Measurements from ENCODE around the gene SMTNL2.

DNA sequence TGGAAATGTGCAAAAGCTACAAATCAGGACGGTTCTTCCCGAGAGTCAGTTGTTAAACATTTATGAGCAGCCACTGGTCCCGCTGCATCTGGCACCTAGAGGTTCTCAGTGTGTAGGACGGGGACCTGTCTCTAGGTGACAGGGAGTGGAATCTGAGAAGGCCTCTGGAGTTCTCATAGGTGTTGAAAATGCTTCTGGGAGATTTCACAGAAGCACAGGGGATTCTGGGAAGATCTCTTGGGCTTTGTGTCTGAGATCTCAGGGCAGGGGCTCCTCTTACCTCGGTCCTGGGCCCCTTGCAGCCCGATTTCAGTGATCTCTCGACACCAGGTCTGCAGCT, 48.2 kb downstream of the SMTNL2 start:
- TF ChIP-seq, protein P1, sequence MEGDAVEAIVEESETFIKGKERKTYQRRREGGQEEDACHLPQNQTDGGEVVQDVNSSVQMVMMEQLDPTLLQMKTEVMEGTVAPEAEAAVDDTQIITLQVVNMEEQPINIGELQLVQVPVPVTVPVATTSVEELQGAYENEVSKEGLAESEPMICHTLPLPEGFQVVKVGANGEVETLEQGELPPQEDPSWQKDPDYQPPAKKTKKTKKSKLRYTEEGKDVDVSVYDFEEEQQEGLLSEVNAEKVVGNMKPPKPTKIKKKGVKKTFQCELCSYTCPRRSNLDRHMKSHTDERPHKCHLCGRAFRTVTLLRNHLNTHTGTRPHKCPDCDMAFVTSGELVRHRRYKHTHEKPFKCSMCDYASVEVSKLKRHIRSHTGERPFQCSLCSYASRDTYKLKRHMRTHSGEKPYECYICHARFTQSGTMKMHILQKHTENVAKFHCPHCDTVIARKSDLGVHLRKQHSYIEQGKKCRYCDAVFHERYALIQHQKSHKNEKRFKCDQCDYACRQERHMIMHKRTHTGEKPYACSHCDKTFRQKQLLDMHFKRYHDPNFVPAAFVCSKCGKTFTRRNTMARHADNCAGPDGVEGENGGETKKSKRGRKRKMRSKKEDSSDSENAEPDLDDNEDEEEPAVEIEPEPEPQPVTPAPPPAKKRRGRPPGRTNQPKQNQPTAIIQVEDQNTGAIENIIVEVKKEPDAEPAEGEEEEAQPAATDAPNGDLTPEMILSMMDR (IDR thresholded peaks at IDR 0.05) = no peak
- TF ChIP-seq EP300 (IDR thresholded peaks at IDR 0.05; ENCODE audit: borderline replicate concordance in 1 of 2, low read depth in 1 of 2, low read length in 1 of 2) = no peak
- no peak for TF ChIP-seq POLR2AphosphoS5 (IDR thresholded peaks at IDR 0.05; ENCODE audit: low read depth, low read length)
- TF ChIP-seq, protein P2, sequence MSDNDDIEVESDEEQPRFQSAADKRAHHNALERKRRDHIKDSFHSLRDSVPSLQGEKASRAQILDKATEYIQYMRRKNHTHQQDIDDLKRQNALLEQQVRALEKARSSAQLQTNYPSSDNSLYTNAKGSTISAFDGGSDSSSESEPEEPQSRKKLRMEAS (IDR thresholded peaks at IDR 0.05; ENCODE audit: low read depth) = no peak
- no peak for TF ChIP-seq EZH2phosphoT487 (IDR thresholded peaks at IDR 0.05; ENCODE audit: borderline replicate concordance, low read depth)
- no peak for TF ChIP-seq CHD2 (IDR thresholded peaks at IDR 0.05; ENCODE audit: low read length, partially characterized antibody)
- TF ChIP-seq TEAD4 (IDR thresholded peaks at IDR 0.05; ENCODE audit: borderline replicate concordance, insufficient read depth) = no peak

Measured in SK-N-SH (cell line).